HG03039 (cell line): ENCODE results near the gene PDLIM4.

Source experiments
- ATAC-seq: cut with Tn5 transposase; IDR thresholded peaks from one replicate; pipeline ENCODE4 v1.9.1; 2021; ENCODE audit warnings: mild to moderate bottlenecking, moderate library complexity; ENCODE audit not compliant: unreplicated experiment

Gene PDLIM4

GRCh38 chr5:132257131-132258101, at the start of gene PDLIM4:
Gene PDLIM4 (plus strand): TSS chr5:132257696. CDS start chr5:132257735, 39 bp downstream.
- ATAC-seq: no peak

GRCh38 chr5:132207778-132208177, 49.7 kb upstream of the PDLIM4 start:
- no peak for ATAC-seq

GRCh38 chr5:132209131-132209530, 48.4 kb upstream of the PDLIM4 start:
- ATAC-seq: no peak

GRCh38 chr5:132209901-132210545, 47.5 kb upstream of the PDLIM4 start:
- ATAC-seq: no peak

GRCh38 chr5:132210944-132211343, 46.6 kb upstream of the PDLIM4 start:
- no peak for ATAC-seq

GRCh38 chr5:132211787-132212186, 45.7 kb upstream of the PDLIM4 start:
- no peak for ATAC-seq

GRCh38 chr5:132213666-132214065, 43.8 kb upstream of the PDLIM4 start:
- ATAC-seq: no peak

GRCh38 chr5:132214491-132214890, 43.0 kb upstream of the PDLIM4 start:
- no peak for ATAC-seq

- ATAC-seq: no peak
Measured at GRCh38 chr5:132215329-132215728, 42.2 kb upstream of the PDLIM4 start.

GRCh38 chr5:132218321-132218720, 39.2 kb upstream of the PDLIM4 start:
- ATAC-seq: no peak

GRCh38 chr5:132219289-132219970, 38.1 kb upstream of the PDLIM4 start:
- ATAC-seq: no peak

GRCh38 chr5:132219981-132220380, 37.5 kb upstream of the PDLIM4 start:
- ATAC-seq: no peak

- no peak for ATAC-seq
Measured at GRCh38 chr5:132220491-132220890, 37.0 kb upstream of the PDLIM4 start.

- no peak for ATAC-seq
Measured at GRCh38 chr5:132221781-132222648, 35.5 kb upstream of the PDLIM4 start.

GRCh38 chr5:132222649-132223038, 34.9 kb upstream of the PDLIM4 start:
- no peak for ATAC-seq

GRCh38 chr5:132223861-132224260, 33.6 kb upstream of the PDLIM4 start:
- ATAC-seq: no peak

- ATAC-seq: no peak
Measured at GRCh38 chr5:132224716-132225115, 32.8 kb upstream of the PDLIM4 start.

GRCh38 chr5:132225165-132226032, 32.1 kb upstream of the PDLIM4 start:
- ATAC-seq: no peak

- ATAC-seq: no peak
Measured at GRCh38 chr5:132226516-132227234, 30.8 kb upstream of the PDLIM4 start.
